GM23248 (cell line): Measurements from ENCODE around the gene FBXO39.

Experiments
- EZH2 ChIP-seq: fragments of 200-600 bp; sonication (generic); IDR thresholded peaks from 2 replicates; pipeline ENCODE4 v1.6.1; 2018; ENCODE audit warnings: antibody characterized with exemption, mild to moderate bottlenecking; ENCODE audit not compliant: insufficient read depth, poor library complexity, severe bottlenecking
- EZH2phosphoT487 ChIP-seq: fragments of 200-600 bp; sonication (generic); IDR thresholded peaks from 2 replicates; pipeline ENCODE4 v1.6.1; 2018; ENCODE audit warnings: antibody characterized with exemption, moderate library complexity, mild to moderate bottlenecking, low read depth; ENCODE audit not compliant: insufficient read depth

DNA sequence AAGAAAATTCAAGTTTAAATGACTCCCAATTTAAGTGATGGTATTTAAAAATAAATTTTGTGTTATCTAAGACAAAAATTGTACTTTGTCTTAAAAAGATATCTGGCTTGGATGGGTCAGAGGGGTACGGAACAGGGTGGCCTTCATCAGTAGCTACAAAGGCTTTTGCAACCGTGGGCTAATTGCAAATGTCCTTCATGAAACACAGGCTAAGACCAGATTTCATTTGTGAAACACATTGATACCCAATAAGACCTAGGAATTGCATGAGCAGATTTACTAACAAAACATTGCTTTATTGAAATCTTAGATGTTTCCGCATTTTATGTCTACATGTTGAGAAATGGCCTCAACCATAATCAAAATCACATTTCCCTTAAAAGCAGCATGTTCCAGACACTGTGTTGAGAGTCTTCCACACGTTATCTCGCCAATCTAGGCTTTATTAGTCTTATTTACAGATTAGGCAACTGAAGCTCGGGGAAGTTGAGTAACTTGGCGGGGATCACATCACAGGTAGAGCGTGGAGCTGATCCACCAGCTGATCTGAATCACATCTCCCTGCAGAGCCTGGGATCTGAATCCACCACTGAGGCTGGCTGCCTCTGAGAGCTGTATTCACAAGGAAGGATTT lies 21.8 kb downstream of the FBXO39 start:
- TF ChIP-seq EZH2 (no peak), EZH2phosphoT487 (no peak)
